GM12864 (cell line): ENCODE measurements around the gene KDM4C.

Source experiments
- DNase-seq: peaks from one replicate; pipeline ENCODE4 v3.0.0-alpha.2; 2011; ENCODE audit warnings: low read depth
- H3K4me3 ChIP-seq: 2 replicates; pipeline ENCODE4 v1.5.1; 2011; ENCODE audit warnings: mild to moderate bottlenecking, low read depth, low read length, control low read depth
- TF ChIP-seq, protein P1 (sequence below): IDR thresholded peaks from 2 replicates; pipeline ENCODE4 v1.5.1; 2011; ENCODE audit warnings: low read depth, mild to moderate bottlenecking, moderate library complexity, low read length, control low read depth, inconsistent platforms; ENCODE audit errors: missing control alignments

KDM4C gene

DNA sequence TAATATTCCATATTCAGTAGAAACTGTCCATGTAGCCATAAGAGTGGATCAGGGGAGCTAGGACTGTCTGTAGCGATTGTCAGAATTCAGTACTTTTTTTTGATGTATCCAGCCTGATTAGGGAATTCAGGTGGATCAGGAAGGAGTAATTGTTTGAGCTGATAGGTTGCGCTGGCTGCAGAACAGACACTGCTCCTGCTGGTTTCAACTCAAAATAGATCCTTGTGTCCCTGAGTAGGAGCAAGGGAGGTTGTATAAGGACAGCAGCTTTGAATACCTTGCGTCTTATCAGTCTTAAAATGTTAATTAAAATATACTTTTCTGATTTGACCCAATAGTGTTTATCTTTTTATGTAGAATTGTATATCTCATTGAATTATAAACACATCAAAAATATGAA lies 229.6 kb downstream of the KDM4C start:
- DNase-seq, result no peak
- TF ChIP-seq, protein P1, sequence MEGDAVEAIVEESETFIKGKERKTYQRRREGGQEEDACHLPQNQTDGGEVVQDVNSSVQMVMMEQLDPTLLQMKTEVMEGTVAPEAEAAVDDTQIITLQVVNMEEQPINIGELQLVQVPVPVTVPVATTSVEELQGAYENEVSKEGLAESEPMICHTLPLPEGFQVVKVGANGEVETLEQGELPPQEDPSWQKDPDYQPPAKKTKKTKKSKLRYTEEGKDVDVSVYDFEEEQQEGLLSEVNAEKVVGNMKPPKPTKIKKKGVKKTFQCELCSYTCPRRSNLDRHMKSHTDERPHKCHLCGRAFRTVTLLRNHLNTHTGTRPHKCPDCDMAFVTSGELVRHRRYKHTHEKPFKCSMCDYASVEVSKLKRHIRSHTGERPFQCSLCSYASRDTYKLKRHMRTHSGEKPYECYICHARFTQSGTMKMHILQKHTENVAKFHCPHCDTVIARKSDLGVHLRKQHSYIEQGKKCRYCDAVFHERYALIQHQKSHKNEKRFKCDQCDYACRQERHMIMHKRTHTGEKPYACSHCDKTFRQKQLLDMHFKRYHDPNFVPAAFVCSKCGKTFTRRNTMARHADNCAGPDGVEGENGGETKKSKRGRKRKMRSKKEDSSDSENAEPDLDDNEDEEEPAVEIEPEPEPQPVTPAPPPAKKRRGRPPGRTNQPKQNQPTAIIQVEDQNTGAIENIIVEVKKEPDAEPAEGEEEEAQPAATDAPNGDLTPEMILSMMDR, result no peak
- H3K4me3 ChIP-seq, result no peak overlapping the region

DNA sequence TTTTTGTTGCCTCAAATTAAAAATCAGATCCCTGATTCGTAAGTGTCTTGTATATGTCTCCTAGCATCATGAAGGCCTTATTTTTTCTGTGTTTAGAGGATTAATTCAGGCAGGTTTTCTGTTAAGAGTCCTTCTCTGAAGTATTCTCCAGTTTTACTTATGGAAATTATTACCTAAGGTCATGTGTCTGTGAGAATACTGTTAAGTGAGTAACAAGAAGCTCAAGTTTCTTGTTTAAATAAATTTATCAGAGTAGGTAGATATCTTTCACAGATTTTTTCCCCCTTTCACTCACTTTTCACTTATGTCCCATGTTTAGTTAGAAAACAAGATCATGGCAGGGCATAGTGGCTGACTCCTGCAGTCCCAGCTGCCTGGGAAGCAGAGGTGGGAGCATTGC lies 233.6 kb downstream of the KDM4C start:
- H3K4me3 ChIP-seq, result no peak overlapping the region
- TF ChIP-seq, protein P1, result no peak

DNA sequence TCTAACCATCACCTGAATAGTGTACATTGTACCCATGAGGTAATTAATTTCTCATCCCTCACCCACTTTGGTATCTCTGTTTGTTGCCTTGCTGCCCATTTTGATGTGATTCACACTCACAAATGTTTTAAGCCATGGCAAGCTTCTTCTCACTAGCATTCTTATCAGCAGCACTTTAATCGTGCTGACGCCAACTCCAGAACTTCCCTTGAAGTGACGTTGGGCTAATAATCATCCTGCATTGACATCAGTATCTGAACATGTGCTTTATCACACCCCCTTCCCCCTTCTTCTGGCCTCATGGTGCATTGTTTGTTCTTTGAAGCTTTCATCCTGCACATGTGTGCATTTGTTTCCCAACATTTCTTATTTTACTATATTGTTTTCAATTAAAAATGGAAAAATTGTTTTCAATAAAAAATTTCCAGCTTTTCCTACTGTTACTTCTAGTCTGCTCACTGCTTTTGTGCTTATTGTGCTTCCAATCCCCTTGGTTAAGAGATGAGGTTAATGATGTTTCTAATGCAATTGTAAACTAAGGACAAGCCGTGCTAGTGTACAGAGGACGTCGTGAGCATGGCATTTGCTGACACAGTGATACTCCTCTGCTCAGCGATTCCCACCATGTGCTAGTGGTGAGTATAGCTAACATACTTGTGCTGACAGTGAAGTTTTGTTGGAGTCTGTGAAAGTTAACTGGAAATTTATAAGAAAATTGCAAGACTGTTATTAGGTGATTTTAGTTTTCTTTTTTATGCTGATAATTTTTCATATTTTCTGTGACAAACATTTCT lies 238.5 kb downstream of the KDM4C start:
- DNase-seq, result no peak
- no peak overlapping the region for H3K4me3 ChIP-seq
- TF ChIP-seq, protein P1, result no peak

More for the DNA sequence above, 233.6 kb downstream of the KDM4C start:
- no peak for DNase-seq

DNA sequence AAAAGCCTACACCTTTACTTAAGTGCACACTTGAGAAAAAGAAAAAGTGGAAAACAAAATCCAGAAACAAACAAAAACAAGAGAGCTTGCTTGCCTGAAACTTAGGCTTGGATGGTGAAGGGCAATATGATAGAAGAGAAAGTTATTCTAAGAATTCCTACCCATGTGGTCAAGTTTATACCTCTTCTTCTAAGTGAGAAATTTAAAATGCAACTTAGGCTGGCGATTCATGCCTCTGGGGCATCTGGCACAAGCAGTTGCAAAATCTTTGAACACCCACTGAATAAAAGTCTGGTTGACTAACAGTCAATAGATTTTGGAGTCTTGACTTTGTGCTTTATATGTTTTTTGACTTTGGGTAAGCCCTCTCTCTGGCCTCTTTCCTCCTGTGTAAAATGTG lies 239.6 kb downstream of the KDM4C start:
- H3K4me3 ChIP-seq, result no peak overlapping the region
- TF ChIP-seq, protein P1, result no peak
- no peak for DNase-seq

DNA sequence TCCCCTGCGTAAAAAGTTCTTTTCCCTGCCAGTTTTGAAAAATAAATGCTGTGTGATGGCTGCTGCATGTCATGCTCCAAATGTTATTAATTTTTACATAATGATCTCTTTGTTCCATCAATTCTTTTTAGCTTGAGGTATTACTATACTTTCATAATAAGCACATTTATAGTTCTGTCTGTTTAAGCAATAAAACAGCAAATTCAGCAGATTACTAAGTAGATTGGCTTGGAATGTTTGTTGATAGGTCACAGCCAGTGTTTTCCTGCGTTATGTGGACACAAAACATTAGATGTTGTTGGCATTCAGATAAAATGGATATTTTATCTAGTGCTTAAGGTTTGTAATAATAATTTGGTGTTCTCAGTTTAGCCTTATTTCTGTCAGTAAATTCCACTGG lies 242.0 kb downstream of the KDM4C start:
- TF ChIP-seq, protein P1, result no peak
- H3K4me3 ChIP-seq, result no peak overlapping the region
- DNase-seq, result no peak

DNA sequence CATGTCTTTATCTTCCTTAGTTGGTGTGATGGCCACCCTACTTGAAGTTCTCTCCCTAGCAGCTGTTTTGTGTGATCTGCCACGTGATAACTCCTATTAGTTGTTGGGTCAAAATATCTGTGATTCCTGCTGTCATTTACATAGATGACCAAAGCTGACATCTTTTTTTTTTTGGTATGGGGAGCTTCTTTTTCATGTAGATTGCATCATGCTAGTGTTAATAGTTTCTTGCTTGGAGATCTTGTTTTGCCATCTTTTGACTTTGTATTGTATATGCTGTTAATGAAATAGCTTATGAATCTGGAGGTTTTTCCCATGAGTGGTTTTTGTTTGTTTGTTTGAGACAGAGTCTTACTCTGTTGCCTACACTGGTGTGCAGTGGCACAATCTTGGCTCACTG lies 243.8 kb downstream of the KDM4C start:
- H3K4me3 ChIP-seq, result no peak overlapping the region
- TF ChIP-seq, protein P1, result no peak
- DNase-seq, result no peak

DNA sequence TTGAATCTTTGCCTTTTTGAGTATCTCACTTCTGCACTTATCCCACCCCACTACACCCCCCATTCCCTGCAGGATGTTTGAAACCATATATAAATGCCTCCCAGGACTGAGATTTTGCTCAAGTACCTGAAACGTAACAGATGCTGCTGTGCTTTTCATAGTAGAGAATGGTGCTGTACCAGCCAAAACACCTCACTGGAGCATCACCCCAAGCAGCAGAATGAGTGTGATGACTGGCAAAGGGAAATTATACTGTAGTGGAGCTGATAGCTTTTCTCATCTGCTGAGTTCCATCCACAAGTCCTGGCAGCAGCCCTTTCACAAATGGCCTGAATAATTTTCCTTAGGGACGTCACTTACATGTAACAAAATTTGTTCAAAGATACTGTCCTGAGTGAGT lies 246.1 kb downstream of the KDM4C start:
- no peak overlapping the region for H3K4me3 ChIP-seq
- no peak for DNase-seq
- TF ChIP-seq, protein P1, result no peak
